K562 (cell line): ENCODE results near the gene IGF2R. TPM values are rescaled to one million over a fixed set of nuclear protein-coding genes. Genes with fewer than 3 reads are reported as not detected.

Experiments used
- ATAC-seq: fragments of 200-7000 bp; cut with Tn5 transposase; 3 replicates; pipeline ENCODE4 v1.9.1; 2020; ENCODE audit warnings: moderate library complexity
- BruUV-seq: library from RNA; stranded (reverse); fragments of 400-500 nt; replicated peaks from 2 replicates; lab custom pipeline; 2021; lab: Mats Ljungman, UMichigan
- CTCF ChIA-PET: fragments of 300-600 bp; formaldehyde crosslinking; extraction: SDS; loops from one replicate; lab custom pipeline; 2021; ENCODE audit warnings: low intra/inter-chr PET ratio; lab: Yijun Ruan, JAX
- POLR2A ChIA-PET: fragments of 300-600, 350-650 bp; sonication (Branson Sonifier 250); formaldehyde crosslinking; extraction: SDS; loops from one replicate; lab custom pipeline; 2021; ENCODE audit warnings: antibody characterized with exemption, inconsistent platforms; lab: Yijun Ruan, JAX
- DNase-seq, 4 experiments: peaks; one replicate each; pipeline versions ENCODE4 v3.0.0 to v3.0.0-alpha.2; 2011 to 2018; ENCODE audit warnings: low spot score in 3 of 4, mixed read lengths in 3 of 4; ENCODE audit errors: extremely low read depth in 1 of 4
- FAIRE-seq: peaks from 2 replicates; lab custom pipeline; 2011; peaks lifted over from hg19 to GRCh38; lab: Jason Lieb, UNC
- H2AFZ ChIP-seq: 2 replicates; pipeline ENCODE4 v1.6.0; 2011; ENCODE audit warnings: low read depth, low read length, control low read depth, inconsistent platforms
- H3K27ac ChIP-seq: fragments of 200-600 bp; 3 replicates; pipeline ENCODE4 v1.8.0; 2011; ENCODE audit warnings: low read depth, mild to moderate bottlenecking, control low read depth, inconsistent platforms, low read length, moderate library complexity, mixed read lengths; ENCODE audit errors: extremely low read depth
- H3K27me3 ChIP-seq, 2 experiments: fragments of 300-600 bp in 1 of 2; 2 replicates in 1 of 2; 3 replicates in 1 of 2; pipeline versions ENCODE4 v1.6.0 to v1.8.0; 2011; ENCODE audit warnings: inconsistent platforms in 2 of 2, low read length in 2 of 2, mild to moderate bottlenecking in 1 of 2, mixed read lengths in 1 of 2, moderate library complexity in 1 of 2; ENCODE audit not compliant: control insufficient read depth in 2 of 2, insufficient read depth in 2 of 2
- H3K36me3 ChIP-seq: fragments of 300-600 bp; 3 replicates; pipeline ENCODE4 v1.8.0; 2011; ENCODE audit warnings: mild to moderate bottlenecking, low read length, inconsistent platforms; ENCODE audit not compliant: control insufficient read depth, insufficient read depth
- H3K4me1 ChIP-seq, 2 experiments: fragments of 200-600 bp in 1 of 2; replicated peaks in 1 of 2; 2 replicates in 1 of 2; 3 replicates in 1 of 2; pipeline versions ENCODE4 v1.5.1 to v1.8.0; 2011; ENCODE audit warnings: inconsistent platforms in 2 of 2, low read length in 2 of 2, mild to moderate bottlenecking in 1 of 2, mixed read lengths in 1 of 2, moderate library complexity in 1 of 2; ENCODE audit not compliant: control insufficient read depth in 2 of 2, insufficient read depth in 2 of 2
- H3K4me2 ChIP-seq: 2 replicates; pipeline ENCODE4 v1.6.1; 2011; ENCODE audit warnings: low read length, control low read depth, inconsistent platforms, mixed read lengths; ENCODE audit not compliant: insufficient read depth
- H3K4me3 ChIP-seq: fragments of 200-600 bp; sonication (generic), shearing (Covaris generic); 2 replicates; pipeline ENCODE4 v1.5.1; 2016; ENCODE audit warnings: control low read depth, inconsistent platforms
- H3K79me2 ChIP-seq: fragments of 200-600 bp; 3 replicates; pipeline ENCODE4 v1.8.0; 2011; ENCODE audit warnings: low read length, inconsistent platforms; ENCODE audit not compliant: control insufficient read depth, insufficient read depth
- H3K9ac ChIP-seq, 2 experiments: 2 replicates each; pipeline versions ENCODE4 v1.6.0 to v1.6.1; 2011; ENCODE audit warnings: low read depth in 2 of 2, low read length in 2 of 2, control low read depth in 1 of 2, inconsistent platforms in 1 of 2, mild to moderate bottlenecking in 1 of 2, mixed read lengths in 1 of 2; ENCODE audit not compliant: insufficient read depth in 1 of 2
- H3K9me1 ChIP-seq: one replicate; pipeline ENCODE4 v1.6.0; 2011; ENCODE audit warnings: inconsistent platforms, mild to moderate bottlenecking, low read length, moderate library complexity; ENCODE audit not compliant: control insufficient read depth, insufficient read depth
- H3K9me3 ChIP-seq: replicated peaks from 2 replicates; pipeline ENCODE4 v1.5.1; 2011; ENCODE audit warnings: low read depth, low read length, inconsistent platforms; ENCODE audit not compliant: control insufficient read depth, insufficient read depth
- H4K20me1 ChIP-seq: replicated peaks from 2 replicates; pipeline ENCODE4 v1.6.1; 2011; ENCODE audit warnings: low read length, inconsistent platforms, mixed read lengths; ENCODE audit not compliant: control insufficient read depth, insufficient read depth
- COPS2 ChIP-seq: fragments of 450-650 bp; conservative IDR thresholded peaks from 2 replicates; pipeline ENCODE4 v1.6.1; 2016; ENCODE audit warnings: mild to moderate bottlenecking, moderate library complexity
- PREB ChIP-seq: sonication (generic); formaldehyde crosslinking; IDR thresholded peaks from 2 replicates; pipeline ENCODE4 v1.8.1; 2023; ENCODE audit warnings: mild to moderate bottlenecking, missing genetic modification reagents
- ZZZ3 ChIP-seq: fragments of 450-650 bp; IDR thresholded peaks from 2 replicates; pipeline ENCODE4 v1.6.1; 2016; ENCODE audit warnings: antibody characterized with exemption, mild to moderate bottlenecking, moderate library complexity
- WGBS: fragments of 100-300 bp; shearing (Covaris generic); methylation state at CpG from one replicate; pipeline ENCODE4 v1.1.6; 2016; ENCODE audit warnings: low coverage, mixed read lengths; ENCODE audit not compliant: insufficient coverage; ENCODE audit errors: missing lambda C conversion rate; 5-methylcytosine and 5-hydroxymethylcytosine counted together
- in situ Hi-C: fragments of 300-500 bp; cut with MboI; formaldehyde crosslinking; loops from 4 replicates; pipeline ENCODE4 v1.15.0; 2018; ENCODE audit warnings: inconsistent platforms, mixed read lengths
- intact Hi-C: fragments of 100-400 bp; cut with micrococcal nuclease; formaldehyde crosslinking; loops from 2 replicates; pipeline ENCODE4 v1.14.2; 2022
- polyA plus RNA-seq, 8 experiments: library from polyadenylated mRNA; depleted of rRNA in 4 of 8; stranded (reverse) in 5 of 8; unstranded in 3 of 8; fragments of >200 nt; fragmentation: Nextera tagmentation in 2 of 8; fragmentation: Illumina TruSeq in 1 of 8; extraction: Ambion mirVana in 2 of 8; extraction: Trizol in 1 of 8; gene quantifications; 2 replicates each; pipeline versions ENCODE4 v1.2.1 to v1.2.3, GENCODE V29; 2011 to 2014; ENCODE audit warnings: inconsistent platforms in 1 of 8, missing spikeins in 1 of 8
- total RNA-seq, 7 experiments: library from RNA; depleted of rRNA in 6 of 7; stranded (reverse); fragments of >200 nt in 6 of 7; fragmentation: Illumina TruSeq in 2 of 7; extraction: Trizol in 2 of 7; gene quantifications; 2 replicates each; pipeline versions ENCODE4 v1.2.1 to v1.2.3, GENCODE V29; 2011 to 2021; ENCODE audit warnings: low replicate concordance in 1 of 7

IGF2R gene
- total and polyA plus RNA-seq, 9 of the 15 experiments (the other 6 are each of a cell fraction or from before 2014, with no cell fraction given) = 3.5 to 92.3 (median 34.5) TPM

DNA sequence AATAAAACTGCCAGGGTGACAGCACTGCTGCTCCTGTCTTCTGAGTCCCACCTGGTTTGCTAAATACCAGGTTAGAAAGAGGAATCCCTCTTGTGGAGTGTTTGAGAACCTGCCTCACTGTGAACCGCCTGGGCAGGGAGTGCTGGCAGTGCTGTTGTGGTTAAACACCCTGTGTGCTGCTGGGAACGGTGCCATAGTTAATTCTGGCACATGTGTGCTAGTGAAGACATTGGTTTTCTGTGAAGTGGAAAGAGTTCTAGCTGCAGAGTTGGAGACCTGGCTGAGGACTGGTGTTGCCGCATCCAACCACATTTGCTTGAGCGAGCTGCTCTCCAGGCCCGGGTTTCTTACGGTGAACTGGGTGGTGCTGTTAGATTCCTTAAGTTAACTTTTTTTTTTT, 72.7 kb downstream of the IGF2R start:
- H3K9ac ChIP-seq = no peak overlapping the region
- DNase-seq = no peak
- no TSS peak for BruUV-seq
- H4K20me1 ChIP-seq = no peaks in the 10 kb centered on the region
- WGBS = 74% methylated on average over 6 of the region's 6 CpGs
- no peak for FAIRE-seq
- peaks cover 5 to 9% of the 10 kb centered on the region in 2 experiments; a peak in 3 of 5 replicates for H3K4me1 ChIP-seq
- peak; percentile 56 for ATAC-seq
- H3K9me3 ChIP-seq = no peaks in the 10 kb centered on the region
- H3K9me1 ChIP-seq = peaks cover 3% of the 10 kb centered on the region
- no peaks in the 10 kb centered on the region for H3K79me2 ChIP-seq
- H3K4me2 ChIP-seq = no peak overlapping the region
- ChIA-PET POLR2A (interaction anchor here (0.6 kb wide), 1 partner anchor 50 kb away, joined by 6 read pairs; no protein-coding TSS in a partner anchor), CTCF (no interaction called here)
- H3K27me3 ChIP-seq = no peaks in the 10 kb centered on the region
- H3K4me3 ChIP-seq = no peak overlapping the region
- intact Hi-C loops = loop anchor here (5.0 to 10.0 kb wide), 2 partner anchors 69 to 157 kb away; no protein-coding TSS in a partner anchor
- TF ChIP-seq PREB (CRISPR knock-in tag) = no peak
- TF ChIP-seq ZZZ3 = no peak
- no peak for TF ChIP-seq COPS2
- no peak overlapping the region for H2AFZ ChIP-seq
- 0 out of 3 replicates have a peak overlapping the region, but pooled peaks have one; percentile 13 for H3K27ac ChIP-seq
- in situ Hi-C loops = no loop called here
- peaks cover 92% of the 10 kb centered on the region for H3K36me3 ChIP-seq
